ENCODE data around the gene SLMAP.

GRCh38 chr3:57927166-57927565 lies 171.1 kb downstream of the SLMAP start:
- TF ChIP-seq CTCF (IDR thresholded peaks at IDR 0.05) (no peak), POLR2AphosphoS5 (IDR thresholded peaks at IDR 0.05; ENCODE audit: low read depth, low read length) (no peak), SIN3A (IDR thresholded peaks at IDR 0.05; ENCODE audit: borderline replicate concordance, insufficient read depth, low read depth, low read length) (no peak), TCF7L2 (IDR thresholded peaks at IDR 0.05; ENCODE audit: low read depth, low read length) (no peak)
